Measurements from ENCODE around the gene CFAP161. TPM values are rescaled to one million over a fixed set of nuclear protein-coding genes. Genes with fewer than 3 reads are reported as not detected.
A peak's percentile ranks its signal among the peaks of the same experiment; 100 is the strongest.

Gene CFAP161
- total and polyA plus RNA-seq, 9 of the 15 experiments (the other 6 are each of a cell fraction or from before 2014, with no cell fraction given), result 25.8 to 83.3 (median 75.6) TPM

DNA sequence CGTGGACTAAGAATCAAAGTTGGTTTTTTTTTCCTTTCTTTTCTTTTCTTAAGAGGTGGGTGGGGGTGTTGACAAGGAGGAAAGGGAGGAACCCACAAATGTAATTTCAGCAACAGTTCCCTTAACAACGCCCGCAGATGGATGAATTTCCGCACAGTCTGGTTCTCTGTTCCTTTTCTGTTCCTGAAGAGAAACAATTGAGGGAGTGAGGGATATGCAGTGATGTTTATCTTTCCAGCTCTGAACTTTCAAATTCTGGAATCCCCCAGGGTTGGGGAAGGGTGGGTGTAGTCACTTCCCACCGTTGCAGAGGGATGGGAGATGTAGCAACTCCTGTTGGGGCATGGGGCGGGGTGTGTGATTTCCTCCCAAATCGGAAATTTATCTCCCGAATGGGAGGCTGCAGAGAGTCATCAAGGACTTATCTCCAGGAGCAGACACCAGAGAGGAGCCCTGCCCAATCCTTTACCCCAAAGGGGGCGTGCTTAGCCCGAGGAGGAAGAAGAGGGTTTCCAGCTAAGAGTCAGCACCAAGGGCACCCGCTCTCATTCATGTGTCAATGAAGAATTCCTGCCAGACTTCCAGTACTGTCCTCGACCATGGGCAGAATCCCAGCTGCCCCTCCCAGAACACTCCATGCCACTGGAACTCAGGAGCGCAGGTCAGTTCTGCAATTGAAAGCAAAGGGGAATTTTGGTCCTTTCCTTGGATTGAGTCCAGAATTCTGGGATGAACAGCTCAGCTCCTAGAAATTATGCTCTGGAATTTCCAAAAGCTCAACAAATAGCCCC lies 35.0 kb upstream of the CFAP161 start (continued):
- TF ChIP-seq, protein P1, sequence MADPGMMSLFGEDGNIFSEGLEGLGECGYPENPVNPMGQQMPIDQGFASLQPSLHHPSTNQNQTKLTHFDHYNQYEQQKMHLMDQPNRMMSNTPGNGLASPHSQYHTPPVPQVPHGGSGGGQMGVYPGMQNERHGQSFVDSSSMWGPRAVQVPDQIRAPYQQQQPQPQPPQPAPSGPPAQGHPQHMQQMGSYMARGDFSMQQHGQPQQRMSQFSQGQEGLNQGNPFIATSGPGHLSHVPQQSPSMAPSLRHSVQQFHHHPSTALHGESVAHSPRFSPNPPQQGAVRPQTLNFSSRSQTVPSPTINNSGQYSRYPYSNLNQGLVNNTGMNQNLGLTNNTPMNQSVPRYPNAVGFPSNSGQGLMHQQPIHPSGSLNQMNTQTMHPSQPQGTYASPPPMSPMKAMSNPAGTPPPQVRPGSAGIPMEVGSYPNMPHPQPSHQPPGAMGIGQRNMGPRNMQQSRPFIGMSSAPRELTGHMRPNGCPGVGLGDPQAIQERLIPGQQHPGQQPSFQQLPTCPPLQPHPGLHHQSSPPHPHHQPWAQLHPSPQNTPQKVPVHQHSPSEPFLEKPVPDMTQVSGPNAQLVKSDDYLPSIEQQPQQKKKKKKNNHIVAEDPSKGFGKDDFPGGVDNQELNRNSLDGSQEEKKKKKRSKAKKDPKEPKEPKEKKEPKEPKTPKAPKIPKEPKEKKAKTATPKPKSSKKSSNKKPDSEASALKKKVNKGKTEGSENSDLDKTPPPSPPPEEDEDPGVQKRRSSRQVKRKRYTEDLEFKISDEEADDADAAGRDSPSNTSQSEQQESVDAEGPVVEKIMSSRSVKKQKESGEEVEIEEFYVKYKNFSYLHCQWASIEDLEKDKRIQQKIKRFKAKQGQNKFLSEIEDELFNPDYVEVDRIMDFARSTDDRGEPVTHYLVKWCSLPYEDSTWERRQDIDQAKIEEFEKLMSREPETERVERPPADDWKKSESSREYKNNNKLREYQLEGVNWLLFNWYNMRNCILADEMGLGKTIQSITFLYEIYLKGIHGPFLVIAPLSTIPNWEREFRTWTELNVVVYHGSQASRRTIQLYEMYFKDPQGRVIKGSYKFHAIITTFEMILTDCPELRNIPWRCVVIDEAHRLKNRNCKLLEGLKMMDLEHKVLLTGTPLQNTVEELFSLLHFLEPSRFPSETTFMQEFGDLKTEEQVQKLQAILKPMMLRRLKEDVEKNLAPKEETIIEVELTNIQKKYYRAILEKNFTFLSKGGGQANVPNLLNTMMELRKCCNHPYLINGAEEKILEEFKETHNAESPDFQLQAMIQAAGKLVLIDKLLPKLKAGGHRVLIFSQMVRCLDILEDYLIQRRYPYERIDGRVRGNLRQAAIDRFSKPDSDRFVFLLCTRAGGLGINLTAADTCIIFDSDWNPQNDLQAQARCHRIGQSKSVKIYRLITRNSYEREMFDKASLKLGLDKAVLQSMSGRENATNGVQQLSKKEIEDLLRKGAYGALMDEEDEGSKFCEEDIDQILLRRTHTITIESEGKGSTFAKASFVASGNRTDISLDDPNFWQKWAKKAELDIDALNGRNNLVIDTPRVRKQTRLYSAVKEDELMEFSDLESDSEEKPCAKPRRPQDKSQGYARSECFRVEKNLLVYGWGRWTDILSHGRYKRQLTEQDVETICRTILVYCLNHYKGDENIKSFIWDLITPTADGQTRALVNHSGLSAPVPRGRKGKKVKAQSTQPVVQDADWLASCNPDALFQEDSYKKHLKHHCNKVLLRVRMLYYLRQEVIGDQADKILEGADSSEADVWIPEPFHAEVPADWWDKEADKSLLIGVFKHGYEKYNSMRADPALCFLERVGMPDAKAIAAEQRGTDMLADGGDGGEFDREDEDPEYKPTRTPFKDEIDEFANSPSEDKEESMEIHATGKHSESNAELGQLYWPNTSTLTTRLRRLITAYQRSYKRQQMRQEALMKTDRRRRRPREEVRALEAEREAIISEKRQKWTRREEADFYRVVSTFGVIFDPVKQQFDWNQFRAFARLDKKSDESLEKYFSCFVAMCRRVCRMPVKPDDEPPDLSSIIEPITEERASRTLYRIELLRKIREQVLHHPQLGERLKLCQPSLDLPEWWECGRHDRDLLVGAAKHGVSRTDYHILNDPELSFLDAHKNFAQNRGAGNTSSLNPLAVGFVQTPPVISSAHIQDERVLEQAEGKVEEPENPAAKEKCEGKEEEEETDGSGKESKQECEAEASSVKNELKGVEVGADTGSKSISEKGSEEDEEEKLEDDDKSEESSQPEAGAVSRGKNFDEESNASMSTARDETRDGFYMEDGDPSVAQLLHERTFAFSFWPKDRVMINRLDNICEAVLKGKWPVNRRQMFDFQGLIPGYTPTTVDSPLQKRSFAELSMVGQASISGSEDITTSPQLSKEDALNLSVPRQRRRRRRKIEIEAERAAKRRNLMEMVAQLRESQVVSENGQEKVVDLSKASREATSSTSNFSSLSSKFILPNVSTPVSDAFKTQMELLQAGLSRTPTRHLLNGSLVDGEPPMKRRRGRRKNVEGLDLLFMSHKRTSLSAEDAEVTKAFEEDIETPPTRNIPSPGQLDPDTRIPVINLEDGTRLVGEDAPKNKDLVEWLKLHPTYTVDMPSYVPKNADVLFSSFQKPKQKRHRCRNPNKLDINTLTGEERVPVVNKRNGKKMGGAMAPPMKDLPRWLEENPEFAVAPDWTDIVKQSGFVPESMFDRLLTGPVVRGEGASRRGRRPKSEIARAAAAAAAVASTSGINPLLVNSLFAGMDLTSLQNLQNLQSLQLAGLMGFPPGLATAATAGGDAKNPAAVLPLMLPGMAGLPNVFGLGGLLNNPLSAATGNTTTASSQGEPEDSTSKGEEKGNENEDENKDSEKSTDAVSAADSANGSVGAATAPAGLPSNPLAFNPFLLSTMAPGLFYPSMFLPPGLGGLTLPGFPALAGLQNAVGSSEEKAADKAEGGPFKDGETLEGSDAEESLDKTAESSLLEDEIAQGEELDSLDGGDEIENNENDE (IDR thresholded peaks at IDR 0.05; ENCODE audit: low read depth, low read length), result no peak
- TF ChIP-seq, protein P2, sequence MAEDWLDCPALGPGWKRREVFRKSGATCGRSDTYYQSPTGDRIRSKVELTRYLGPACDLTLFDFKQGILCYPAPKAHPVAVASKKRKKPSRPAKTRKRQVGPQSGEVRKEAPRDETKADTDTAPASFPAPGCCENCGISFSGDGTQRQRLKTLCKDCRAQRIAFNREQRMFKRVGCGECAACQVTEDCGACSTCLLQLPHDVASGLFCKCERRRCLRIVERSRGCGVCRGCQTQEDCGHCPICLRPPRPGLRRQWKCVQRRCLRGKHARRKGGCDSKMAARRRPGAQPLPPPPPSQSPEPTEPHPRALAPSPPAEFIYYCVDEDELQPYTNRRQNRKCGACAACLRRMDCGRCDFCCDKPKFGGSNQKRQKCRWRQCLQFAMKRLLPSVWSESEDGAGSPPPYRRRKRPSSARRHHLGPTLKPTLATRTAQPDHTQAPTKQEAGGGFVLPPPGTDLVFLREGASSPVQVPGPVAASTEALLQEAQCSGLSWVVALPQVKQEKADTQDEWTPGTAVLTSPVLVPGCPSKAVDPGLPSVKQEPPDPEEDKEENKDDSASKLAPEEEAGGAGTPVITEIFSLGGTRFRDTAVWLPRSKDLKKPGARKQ (CRISPR knock-in tag; IDR thresholded peaks at IDR 0.05), result no peak
- TF ChIP-seq PTRF (tag; IDR thresholded peaks at IDR 0.05) (no peak), CBX1 (IDR thresholded peaks at IDR 0.05; ENCODE audit: low read depth) (no peak), SLC30A9 (CRISPR knock-in tag; IDR thresholded peaks at IDR 0.05) (no peak), MECOM (CRISPR knock-in tag; IDR thresholded peaks at IDR 0.05) (no peak), ATF7 (IDR thresholded peaks at IDR 0.05) (peak; percentile 48), BRF1 (IDR thresholded peaks at IDR 0.05; ENCODE audit: borderline replicate concordance, extremely low read depth, insufficient read length) (no peak), FOXK2 (conservative IDR thresholded peaks at IDR 0.05 in 1 of 2, IDR thresholded peaks at IDR 0.05 in 1 of 2; ENCODE audit: low read depth in 2 of 2) (peak; percentile 58 to 71), ZNF717 (CRISPR knock-in tag; IDR thresholded peaks at IDR 0.05) (no peak), GABPB2 (CRISPR knock-in tag; conservative IDR thresholded peaks at IDR 0.05) (no peak)
- TF ChIP-seq, protein P3, sequence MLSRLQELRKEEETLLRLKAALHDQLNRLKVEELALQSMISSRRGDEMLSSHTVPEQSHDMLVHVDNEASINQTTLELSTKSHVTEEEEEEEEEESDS (CRISPR knock-in tag; IDR thresholded peaks at IDR 0.05), result no peak
- TF ChIP-seq, protein P4, sequence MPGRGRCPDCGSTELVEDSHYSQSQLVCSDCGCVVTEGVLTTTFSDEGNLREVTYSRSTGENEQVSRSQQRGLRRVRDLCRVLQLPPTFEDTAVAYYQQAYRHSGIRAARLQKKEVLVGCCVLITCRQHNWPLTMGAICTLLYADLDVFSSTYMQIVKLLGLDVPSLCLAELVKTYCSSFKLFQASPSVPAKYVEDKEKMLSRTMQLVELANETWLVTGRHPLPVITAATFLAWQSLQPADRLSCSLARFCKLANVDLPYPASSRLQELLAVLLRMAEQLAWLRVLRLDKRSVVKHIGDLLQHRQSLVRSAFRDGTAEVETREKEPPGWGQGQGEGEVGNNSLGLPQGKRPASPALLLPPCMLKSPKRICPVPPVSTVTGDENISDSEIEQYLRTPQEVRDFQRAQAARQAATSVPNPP (IDR thresholded peaks at IDR 0.05; ENCODE audit: borderline replicate concordance, insufficient read depth, insufficient read length), result no peak
